ENCODE measurements around the gene UTS2R. TPM values are rescaled to one million over a fixed set of nuclear protein-coding genes. Genes with fewer than 3 reads are reported as not detected.

The UTS2R gene
- total and polyA plus RNA-seq, 2 of the 4 experiments (the other 2 are of a cell fraction), result not detected

DNA sequence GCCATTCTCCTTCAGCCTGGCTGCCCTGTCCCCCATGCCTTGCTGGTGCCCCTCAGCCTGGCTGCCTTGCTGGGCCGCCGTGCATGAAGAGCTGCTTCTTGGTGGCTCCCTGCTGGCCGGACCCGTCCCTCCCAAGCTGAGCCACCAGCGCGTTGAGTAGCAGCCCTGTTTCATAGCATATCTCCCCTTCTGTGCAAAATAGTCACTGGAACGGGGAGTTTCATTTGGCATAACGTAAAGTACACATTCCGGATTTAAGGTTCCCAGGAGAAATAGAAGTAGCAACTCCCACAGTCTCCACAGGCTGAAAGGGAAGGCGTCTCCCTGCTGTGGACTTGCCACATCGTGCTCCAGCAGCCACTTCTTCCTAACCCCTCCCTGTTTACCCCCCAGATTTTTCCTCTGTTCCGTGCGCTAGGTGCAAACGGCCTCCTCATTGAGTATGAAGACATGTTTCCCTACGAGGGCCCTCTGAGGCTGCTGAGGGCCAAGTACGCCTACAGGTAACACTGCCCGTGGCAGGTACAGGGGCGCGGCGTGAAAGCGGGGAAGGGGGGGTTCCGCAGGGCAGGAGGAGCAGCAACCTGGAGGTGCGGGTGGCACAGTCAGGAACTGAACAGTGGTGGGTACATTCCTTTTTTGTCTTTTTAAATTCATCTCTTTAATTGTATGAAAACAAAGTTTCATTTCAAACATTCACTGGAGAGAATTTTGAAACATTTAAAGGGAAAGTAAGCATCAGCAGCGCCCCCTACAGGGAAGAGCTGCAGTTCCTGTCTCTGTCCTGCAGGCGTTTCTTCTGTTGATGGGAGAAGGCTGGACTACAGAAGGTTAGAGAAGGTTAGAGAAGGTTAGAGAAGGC, 52.7 kb downstream of the UTS2R start:
- Histone ChIP-seq H4K5ac (ENCODE audit: low read depth, low read length) (no peak overlapping the region), H3K18ac (ENCODE audit: low read depth, low read length) (no peak overlapping the region), H3K14ac (replicated peaks; ENCODE audit: low read depth, low read length) (no peak overlapping the region), H2AK5ac (ENCODE audit: low read depth, low read length) (no peak overlapping the region), H4K8ac (ENCODE audit: low read depth in 2 of 2, low read length in 2 of 2) (no peak overlapping the region), H2AK9ac (replicated peaks; ENCODE audit: low read depth, low read length, poor library complexity) (no peak overlapping the region), H3K4me1 (ENCODE audit: control insufficient read depth, insufficient read depth, low read length) (no peaks in the 10 kb centered on the region), H3K27ac (ENCODE audit: insufficient read depth, low read length) (no peak overlapping the region), H3K4ac (ENCODE audit: low read depth, low read length) (no peak overlapping the region), H3K36me3 (ENCODE audit: control insufficient read depth, insufficient read depth, low read length) (peaks cover 2% of the 10 kb centered on the region; the same call in 1 of the 2 replicates), H2BK20ac (ENCODE audit: low read depth, low read length) (no peak overlapping the region), H4K91ac (ENCODE audit: insufficient read depth, low read depth, low read length) (no peak overlapping the region), H3K9me1 (ENCODE audit: insufficient read depth, low read length) (no peaks in the 10 kb centered on the region), H2BK120ac (ENCODE audit: low read depth, low read length) (no peak overlapping the region), H3K9ac (ENCODE audit: low read depth, low read length) (no peak overlapping the region), H2BK5ac (ENCODE audit: low read depth, low read length, poor library complexity, severe bottlenecking) (no peak overlapping the region), H3K23ac (ENCODE audit: low read depth, low read length) (no peak overlapping the region), H2AFZ (replicated peaks; ENCODE audit: low read length, poor library complexity) (peak overlapping the region; percentile 43), H4K20me1 (ENCODE audit: insufficient read depth, low read length) (no peaks in the 10 kb centered on the region), H3K56ac (ENCODE audit: extremely low read depth, insufficient read depth, low read length) (no peak overlapping the region), H3K9me3 (ENCODE audit: control insufficient read depth, insufficient read depth, low read length) (peaks cover 5% of the 10 kb centered on the region; the same call in 1 of the 2 replicates), H3K4me2 (ENCODE audit: low read depth, low read length) (no peak overlapping the region), H2BK15ac (ENCODE audit: low read depth, low read length) (no peak overlapping the region), H3K27me3 (ENCODE audit: control insufficient read depth, insufficient read depth, low read length) (no peaks in the 10 kb centered on the region), H3K79me1 (ENCODE audit: low read depth in 1 of 2, low read length in 2 of 2) (no peaks in the 10 kb centered on the region), H3K4me3 (ENCODE audit: insufficient read depth, low read depth, low read length) (no peak overlapping the region)
- POLR2A ChIA-PET (ENCODE audit: unreplicated experiment), result no interaction called here
- CTCF ChIA-PET, result no interaction called here
- TF ChIP-seq, protein P1, sequence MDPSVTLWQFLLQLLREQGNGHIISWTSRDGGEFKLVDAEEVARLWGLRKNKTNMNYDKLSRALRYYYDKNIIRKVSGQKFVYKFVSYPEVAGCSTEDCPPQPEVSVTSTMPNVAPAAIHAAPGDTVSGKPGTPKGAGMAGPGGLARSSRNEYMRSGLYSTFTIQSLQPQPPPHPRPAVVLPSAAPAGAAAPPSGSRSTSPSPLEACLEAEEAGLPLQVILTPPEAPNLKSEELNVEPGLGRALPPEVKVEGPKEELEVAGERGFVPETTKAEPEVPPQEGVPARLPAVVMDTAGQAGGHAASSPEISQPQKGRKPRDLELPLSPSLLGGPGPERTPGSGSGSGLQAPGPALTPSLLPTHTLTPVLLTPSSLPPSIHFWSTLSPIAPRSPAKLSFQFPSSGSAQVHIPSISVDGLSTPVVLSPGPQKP (IDR thresholded peaks at IDR 0.05; ENCODE audit: borderline replicate concordance, low read depth, low read length), result no peak
- TF ChIP-seq SMC3 (IDR thresholded peaks at IDR 0.05; ENCODE audit: low read depth, low read length) (peak; percentile 35; the same call in 1 of the 2 replicates), RAD21 (IDR thresholded peaks at IDR 0.05; ENCODE audit: low read length) (peak; percentile 33; the same call in 1 of the 2 replicates), POLR2A (IDR thresholded peaks at IDR 0.05; ENCODE audit: low read depth, low read length) (no peak), BHLHE40 (IDR thresholded peaks at IDR 0.05; ENCODE audit: low read depth, low read length) (no peak)
- TF ChIP-seq, protein P2, sequence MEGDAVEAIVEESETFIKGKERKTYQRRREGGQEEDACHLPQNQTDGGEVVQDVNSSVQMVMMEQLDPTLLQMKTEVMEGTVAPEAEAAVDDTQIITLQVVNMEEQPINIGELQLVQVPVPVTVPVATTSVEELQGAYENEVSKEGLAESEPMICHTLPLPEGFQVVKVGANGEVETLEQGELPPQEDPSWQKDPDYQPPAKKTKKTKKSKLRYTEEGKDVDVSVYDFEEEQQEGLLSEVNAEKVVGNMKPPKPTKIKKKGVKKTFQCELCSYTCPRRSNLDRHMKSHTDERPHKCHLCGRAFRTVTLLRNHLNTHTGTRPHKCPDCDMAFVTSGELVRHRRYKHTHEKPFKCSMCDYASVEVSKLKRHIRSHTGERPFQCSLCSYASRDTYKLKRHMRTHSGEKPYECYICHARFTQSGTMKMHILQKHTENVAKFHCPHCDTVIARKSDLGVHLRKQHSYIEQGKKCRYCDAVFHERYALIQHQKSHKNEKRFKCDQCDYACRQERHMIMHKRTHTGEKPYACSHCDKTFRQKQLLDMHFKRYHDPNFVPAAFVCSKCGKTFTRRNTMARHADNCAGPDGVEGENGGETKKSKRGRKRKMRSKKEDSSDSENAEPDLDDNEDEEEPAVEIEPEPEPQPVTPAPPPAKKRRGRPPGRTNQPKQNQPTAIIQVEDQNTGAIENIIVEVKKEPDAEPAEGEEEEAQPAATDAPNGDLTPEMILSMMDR (conservative IDR thresholded peaks at IDR 0.05; ENCODE audit: low read depth, low read length), result peak; percentile 62
- 76% methylated on average over 9 of the region's 25 CpGs; no CpG with 5 or more reads in 1 of the 2 experiments for WGBS, 2 experiments (ENCODE audit: extremely low coverage in 2 of 2, insufficient read length in 1 of 2)
- in situ Hi-C loops (cut with MboI; ENCODE audit: low sequenced_read_pairs), result no loop called here
- ATAC-seq (ENCODE audit: low read depth), result peak; percentile 69
- dilution Hi-C loops (cut with HindIII; ENCODE audit: low sequenced_read_pairs, unreplicated experiment), result no loop called here
- peak; percentile 32 for DNase-seq
- no TSS peak for BruUV-seq (replicated peaks)
- intact Hi-C loops (cut with micrococcal nuclease), result no loop called here

Measured in IMR-90 (cell line).